22Rv1 (cell line): Measurements from ENCODE around the gene PPP2R5E.

Source experiments
- CTCF ChIP-seq: fragments of 450-650 bp; IDR thresholded peaks from 2 replicates; pipeline ENCODE4 v1.5.1; 2017; ENCODE audit warnings: mild to moderate bottlenecking
- ZFX ChIP-seq: fragments of 450-650 bp; IDR thresholded peaks from 2 replicates; pipeline ENCODE4 v1.6.1; 2017; ENCODE audit warnings: antibody characterized with exemption, borderline replicate concordance

GRCh38 chr14:63480599-63480998, 62.6 kb downstream of the PPP2R5E start:
- TF ChIP-seq CTCF, result no peak
- TF ChIP-seq ZFX, result no peak
